HG02623 (cell line): ENCODE measurements around the gene WFDC12.

Source experiments
- ATAC-seq: cut with Tn5 transposase; IDR thresholded peaks from one replicate; pipeline ENCODE4 v1.9.1; 2021; ENCODE audit warnings: moderate library complexity; ENCODE audit not compliant: unreplicated experiment

Gene WFDC12

DNA sequence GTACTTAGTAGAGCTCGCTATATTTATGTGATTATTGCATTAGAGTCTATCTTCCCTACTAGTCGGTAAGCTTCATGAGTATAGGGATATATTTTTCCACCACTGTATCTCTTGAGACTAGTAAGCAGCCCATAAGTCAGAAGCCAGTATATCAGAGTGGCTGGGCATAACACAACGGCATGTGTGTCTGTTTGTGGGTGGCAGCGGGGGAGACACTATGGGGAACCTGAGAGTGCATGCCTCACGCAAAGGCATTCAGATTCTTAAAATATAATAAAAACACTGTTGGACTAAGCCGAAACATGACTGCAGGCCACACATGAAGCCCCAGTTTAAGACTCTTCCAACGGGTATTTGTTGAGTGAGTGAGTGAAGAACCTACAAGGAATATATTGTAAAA is 31.4 kb downstream of the WFDC12 start:
- no peak for ATAC-seq

DNA sequence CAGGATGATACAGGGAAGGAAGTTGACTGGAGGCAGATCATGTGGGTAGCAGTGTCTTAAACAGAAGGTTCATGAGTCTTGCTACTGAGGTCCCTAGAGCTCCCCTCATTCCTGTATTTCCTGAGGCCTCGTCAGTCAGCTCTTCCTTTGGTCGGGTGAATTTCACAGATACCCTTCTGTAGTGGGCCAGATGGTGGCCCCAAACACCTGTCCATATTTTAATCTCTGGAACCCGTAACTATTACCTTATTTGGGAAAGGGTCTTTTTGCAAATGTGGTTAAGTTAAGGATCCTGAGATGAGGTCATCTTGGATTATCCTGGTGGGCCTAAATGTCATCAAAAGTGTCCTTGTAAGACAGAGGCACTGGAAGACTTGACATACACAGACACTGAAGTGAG is 32.9 kb downstream of the WFDC12 start:
- ATAC-seq: no peak

DNA sequence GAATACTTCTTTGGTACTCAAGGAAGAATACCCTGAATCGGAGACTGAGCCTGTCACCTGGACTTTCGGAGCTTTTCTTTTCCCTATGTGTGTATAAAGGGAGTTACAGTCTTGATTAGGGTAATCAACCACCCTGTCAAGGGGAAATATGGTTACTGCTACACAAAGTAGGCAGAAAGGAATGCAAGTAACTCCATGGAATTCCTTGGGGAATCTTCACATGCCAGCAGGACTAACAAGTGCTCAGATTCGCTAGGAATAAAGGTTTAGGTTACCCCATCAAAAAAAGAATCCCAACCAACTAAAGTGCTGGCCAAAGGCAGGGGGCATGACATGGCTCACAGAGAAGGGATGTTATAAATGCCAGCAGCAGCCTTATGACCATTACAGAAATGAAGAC is 33.8 kb downstream of the WFDC12 start:
- no peak for ATAC-seq

DNA sequence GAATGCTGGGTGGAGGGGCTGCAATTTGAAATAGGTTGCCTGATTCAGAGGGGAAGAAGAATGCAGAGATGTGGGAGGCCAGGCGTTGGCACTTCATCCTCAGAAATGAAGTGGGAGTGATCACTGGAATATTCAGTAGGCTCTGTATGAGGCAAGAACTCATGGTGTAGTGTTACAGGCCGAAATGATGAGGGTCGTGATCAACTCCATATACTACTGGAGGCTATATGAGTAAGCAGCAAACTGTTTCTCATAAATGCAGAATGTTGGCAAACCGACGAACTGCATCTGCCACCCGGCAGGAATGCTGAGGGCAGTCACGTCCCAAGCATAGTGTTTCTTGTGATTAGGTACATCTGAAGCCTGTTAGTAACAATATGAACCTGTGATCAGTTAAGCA is 36.0 kb downstream of the WFDC12 start:
- ATAC-seq: no peak

DNA sequence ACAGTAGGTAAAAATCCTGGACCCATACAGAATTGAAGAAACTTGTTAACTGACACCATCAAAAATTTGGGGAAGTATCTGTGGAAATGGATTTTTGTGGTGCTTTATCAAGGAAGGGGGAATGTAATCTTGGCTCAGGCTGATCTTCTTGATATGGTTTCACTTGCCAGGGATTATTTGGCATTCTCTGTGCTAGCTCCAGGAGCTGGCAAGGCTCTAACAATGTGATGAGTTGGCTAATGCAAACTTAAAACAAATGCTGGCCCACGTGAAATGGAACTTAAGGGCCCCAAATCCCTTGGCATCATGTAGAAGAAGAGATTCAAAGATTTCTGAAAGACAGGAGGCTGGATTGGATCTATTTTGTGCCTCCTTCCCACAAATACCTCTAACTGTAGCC is 36.5 kb downstream of the WFDC12 start:
- ATAC-seq: no peak

DNA sequence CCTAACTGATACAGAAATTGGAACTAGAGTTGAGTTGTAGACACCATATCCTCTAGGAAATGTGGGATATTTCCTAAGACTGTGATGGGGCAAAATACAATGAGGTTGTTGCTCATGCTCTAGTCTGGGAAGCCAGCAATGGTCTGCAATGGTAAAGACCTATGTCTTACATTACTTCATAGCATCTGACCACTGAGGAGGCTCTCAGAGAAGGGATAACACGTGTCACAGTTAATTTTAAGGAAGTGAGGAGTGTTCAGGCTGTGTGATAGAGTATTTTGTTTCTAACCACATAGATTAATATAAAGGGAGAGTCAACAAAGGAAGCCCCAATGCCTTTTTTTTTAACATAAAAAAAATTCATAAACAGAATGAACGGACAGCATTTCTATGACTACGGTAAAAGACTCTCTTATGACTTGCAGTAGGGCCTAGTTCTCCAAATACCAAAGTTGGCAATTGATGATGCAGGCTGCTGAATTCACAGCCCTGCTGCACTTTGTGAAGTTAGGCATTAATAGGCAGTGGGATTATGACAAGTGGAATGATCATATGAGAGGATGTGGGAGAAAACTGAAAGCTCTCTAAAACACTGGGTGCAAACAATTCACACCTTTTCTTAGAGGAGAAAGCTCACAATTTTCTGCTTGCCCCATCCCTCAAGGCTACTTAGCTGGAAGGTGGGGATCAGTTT is 37.0 kb downstream of the WFDC12 start:
- no peak for ATAC-seq

DNA sequence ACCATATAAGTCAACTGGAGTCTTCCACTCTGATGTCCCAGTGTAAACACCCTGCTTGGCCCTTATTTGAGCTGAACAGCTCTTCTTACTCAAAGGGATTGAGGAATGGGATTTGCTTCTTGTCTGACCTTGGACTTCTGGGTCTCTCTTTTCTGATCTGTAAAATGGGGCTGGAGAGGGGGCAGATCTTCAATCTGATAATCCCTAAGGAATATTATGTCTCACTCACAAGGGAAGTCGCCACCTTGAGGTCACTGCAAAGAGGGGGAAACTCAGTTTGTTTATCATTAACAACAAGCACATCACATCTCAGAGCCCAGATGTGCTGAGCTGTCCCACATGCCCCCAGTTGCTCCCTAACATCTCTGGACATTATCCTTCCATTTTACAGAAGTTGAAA is 38.4 kb downstream of the WFDC12 start:
- no peak for ATAC-seq

DNA sequence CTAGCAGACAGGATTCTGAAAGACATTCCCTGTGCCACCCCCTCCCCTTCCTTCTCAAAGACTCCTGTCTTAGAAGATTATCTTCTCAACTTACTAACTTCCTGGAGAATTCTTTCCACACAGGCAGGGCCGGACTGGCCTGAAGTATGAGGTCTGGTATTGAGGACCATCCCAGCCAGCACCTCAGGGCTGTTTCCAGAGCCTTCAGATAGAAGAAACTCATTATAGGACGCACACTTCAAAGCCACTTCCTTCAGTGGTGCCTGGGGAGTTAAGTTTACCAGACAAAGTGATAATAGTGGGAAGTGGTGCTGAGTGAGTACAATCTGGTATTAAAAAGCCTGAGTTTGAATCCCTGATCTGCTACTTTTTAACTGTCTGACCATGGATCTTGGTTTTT is 39.0 kb downstream of the WFDC12 start:
- no peak for ATAC-seq

DNA sequence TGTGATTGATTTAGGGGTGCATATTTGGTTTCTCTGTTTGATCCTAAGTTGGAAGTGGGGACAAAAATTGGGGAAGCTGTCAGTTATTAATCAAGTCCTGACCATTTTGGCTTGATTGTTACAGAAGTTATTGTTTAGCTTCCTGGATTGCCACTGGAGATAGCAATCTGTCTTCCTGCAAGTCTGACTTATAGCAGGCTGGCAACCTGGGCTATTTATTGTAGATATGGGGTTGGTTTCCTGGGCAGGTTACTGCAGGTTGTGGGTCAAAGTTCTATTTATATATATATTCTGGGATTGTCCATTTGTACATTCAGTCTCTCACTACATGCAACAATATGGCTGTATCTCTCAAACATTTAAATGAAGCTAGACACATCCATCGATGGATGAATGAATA is 41.1 kb downstream of the WFDC12 start:
- no peak for ATAC-seq

DNA sequence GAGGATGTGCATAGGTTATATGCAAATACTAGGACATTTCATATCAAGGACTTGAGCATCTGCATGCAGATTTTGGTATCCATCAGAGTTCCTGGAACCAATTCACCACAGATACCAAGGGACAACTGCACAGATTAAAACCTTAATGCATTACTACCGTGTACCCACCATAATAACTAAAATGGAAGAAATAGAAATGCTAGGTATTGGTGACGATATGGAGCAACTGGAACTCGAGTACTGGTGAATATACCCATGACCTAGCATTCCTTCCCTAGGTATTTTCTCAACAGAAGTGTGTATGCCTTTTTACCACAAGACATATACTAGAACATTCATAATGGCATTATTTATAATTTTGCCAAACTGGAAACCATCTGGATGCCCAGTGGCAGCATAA is 41.8 kb downstream of the WFDC12 start:
- no peak for ATAC-seq

DNA sequence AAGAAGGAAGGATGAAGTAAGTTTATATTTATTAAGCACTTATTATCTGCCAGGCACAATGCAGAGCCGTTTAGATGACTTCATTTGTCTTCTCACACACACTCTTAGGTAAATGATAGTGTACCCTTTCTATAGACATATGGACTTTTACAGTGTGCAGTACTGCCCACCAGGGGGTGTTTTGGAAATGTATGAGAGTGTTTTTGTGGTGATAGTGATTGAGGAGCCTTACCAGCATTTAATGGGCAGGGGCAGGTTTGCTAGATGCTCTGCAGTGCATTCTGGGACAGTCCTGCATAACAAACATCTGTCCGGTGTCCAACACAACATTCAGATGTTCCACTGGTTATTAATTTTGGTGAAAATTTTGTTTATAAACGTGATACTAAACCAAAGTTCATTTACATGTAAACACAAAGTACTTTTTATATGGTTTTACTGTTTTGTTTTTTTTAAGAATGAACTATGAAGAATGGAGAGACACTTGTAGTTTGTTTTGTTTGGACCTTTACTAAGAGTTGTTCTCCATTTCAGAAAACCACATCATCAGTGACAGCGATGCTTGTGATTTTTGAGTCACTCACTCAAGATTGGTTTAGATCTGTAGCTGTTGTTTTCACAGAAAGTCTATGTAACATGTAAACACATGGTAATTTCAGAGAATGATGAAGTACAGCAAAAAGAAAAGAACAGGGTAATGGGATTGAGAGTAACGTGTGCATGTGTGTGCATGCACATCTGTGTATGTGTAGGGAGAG is 43.2 kb downstream of the WFDC12 start:
- ATAC-seq: no peak

DNA sequence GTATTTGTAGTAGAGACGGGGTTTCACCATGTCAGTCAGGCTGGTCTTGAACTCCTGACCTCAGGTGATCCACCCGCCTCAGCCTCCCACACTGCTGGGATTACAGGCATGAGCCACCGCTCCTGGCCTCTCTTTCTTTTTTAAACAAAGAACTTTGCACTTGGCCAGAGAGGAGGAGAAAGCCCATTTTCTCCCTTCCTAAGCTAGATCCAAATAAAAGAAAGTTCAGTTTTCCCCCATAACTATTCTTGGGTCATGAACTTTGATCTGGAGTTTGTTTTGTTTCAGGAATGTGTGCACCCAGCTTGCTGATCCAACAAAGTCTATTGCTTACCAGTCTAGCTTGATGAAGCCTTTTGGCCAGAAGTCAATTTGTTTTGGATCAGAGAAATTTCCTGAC is 46.7 kb downstream of the WFDC12 start:
- no peak for ATAC-seq
